AG04450 (cell line): ENCODE data around the gene PDE6G. TPM values are rescaled to one million over a fixed set of nuclear protein-coding genes. Genes with fewer than 3 reads are reported as not detected.
A peak's percentile ranks its signal among the peaks of the same experiment; 100 is the strongest.

Source experiments
- CTCF ChIA-PET: fragments of 300-600, 350-600 bp; formaldehyde crosslinking; extraction: SDS; loops from one replicate; lab custom pipeline; 2022; ENCODE audit warnings: antibody characterized with exemption, inconsistent platforms; lab: Charles Lee
- POLR2A ChIA-PET: fragments of 350-600 bp; formaldehyde crosslinking; extraction: SDS; loops from one replicate; lab custom pipeline; 2021; ENCODE audit warnings: antibody characterized with exemption, inconsistent platforms; lab: Yijun Ruan, JAX
- DNase-seq: peaks from one replicate; pipeline ENCODE4 v3.0.0-alpha.2; 2011; ENCODE audit warnings: low read depth, low spot score
- H3K27ac ChIP-seq: one replicate; pipeline ENCODE4 v1.5.1; 2012; ENCODE audit warnings: low read depth, low read length, control low read depth
- H3K27me3 ChIP-seq: one replicate; pipeline ENCODE4 v1.6.0; 2012; ENCODE audit warnings: low read length; ENCODE audit not compliant: control insufficient read depth, insufficient read depth
- H3K4me3 ChIP-seq: 2 replicates; pipeline ENCODE4 v1.5.1; 2011; ENCODE audit warnings: mild to moderate bottlenecking, low read depth, low read length, control low read depth
- H3K9me3 ChIP-seq: 2 replicates; pipeline ENCODE4 v1.5.1; 2012; ENCODE audit warnings: low read length; ENCODE audit not compliant: control insufficient read depth, insufficient read depth
- polyA plus RNA-seq: library from polyadenylated mRNA; depleted of rRNA; stranded (reverse); fragments of >200 nt; gene quantifications from 2 replicates; pipeline ENCODE4 v1.2.3, GENCODE V29; 2011
- TF ChIP-seq, protein P1 (sequence below): IDR thresholded peaks from 2 replicates; pipeline ENCODE4 v1.5.1; 2011; ENCODE audit warnings: low read depth, low read length, control low read depth, inconsistent platforms

PDE6G gene
- polyA plus RNA-seq, 1 experiment, result 0.51 TPM

DNA sequence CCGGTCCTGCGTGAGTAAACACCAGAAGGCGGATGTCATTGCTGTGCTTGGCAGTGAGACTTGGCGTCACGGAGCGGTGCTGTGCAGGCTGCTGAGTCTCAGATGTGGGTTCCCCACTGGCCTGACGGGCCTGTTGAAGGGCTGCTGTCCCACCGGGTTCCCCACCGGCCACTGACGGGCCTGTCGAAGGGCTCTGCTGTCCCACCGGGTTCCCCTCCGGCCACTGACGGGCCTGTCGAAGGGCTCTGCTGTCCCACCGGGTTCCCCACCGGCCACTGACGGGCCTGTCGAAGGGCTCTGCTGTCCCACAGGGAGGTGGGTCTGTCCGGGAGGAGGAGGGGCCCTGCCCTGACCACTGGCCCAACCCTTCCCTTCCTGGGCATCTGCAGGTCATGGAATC is 30.3 kb upstream of the PDE6G start:
- Histone ChIP-seq H3K27ac (no peak overlapping the region), H3K4me3 (no peak overlapping the region), H3K9me3 (no peaks in the 10 kb centered on the region; the same call in 1 of the 2 replicates), H3K27me3 (no peaks in the 10 kb centered on the region)
- CTCF ChIA-PET, result no interaction called here
- DNase-seq, result no peak
- POLR2A ChIA-PET, result no interaction called here
- TF ChIP-seq, protein P1, sequence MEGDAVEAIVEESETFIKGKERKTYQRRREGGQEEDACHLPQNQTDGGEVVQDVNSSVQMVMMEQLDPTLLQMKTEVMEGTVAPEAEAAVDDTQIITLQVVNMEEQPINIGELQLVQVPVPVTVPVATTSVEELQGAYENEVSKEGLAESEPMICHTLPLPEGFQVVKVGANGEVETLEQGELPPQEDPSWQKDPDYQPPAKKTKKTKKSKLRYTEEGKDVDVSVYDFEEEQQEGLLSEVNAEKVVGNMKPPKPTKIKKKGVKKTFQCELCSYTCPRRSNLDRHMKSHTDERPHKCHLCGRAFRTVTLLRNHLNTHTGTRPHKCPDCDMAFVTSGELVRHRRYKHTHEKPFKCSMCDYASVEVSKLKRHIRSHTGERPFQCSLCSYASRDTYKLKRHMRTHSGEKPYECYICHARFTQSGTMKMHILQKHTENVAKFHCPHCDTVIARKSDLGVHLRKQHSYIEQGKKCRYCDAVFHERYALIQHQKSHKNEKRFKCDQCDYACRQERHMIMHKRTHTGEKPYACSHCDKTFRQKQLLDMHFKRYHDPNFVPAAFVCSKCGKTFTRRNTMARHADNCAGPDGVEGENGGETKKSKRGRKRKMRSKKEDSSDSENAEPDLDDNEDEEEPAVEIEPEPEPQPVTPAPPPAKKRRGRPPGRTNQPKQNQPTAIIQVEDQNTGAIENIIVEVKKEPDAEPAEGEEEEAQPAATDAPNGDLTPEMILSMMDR, result no peak

DNA sequence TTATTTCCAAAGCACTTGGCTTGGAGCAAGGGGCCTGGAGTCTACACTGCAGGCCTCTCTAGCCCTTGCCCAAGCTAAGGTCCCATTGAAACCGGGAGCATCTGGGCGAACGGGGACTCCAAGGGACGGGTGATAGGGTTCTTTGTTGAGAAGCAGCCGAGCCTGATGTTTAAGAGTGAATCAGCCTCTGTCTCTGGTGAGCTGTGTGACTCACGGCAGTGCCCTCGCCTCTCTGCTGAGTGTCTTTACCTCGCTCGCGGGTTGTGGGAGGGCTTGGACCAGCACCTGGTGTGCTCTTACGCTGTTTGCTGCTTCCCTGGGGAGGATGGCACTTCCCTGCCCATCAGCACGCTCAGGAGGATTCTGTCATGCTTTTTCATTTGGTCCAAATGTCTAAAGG is 28.8 kb upstream of the PDE6G start:
- Histone ChIP-seq H3K9me3 (no peaks in the 10 kb centered on the region; the same call in 1 of the 2 replicates), H3K27me3 (no peaks in the 10 kb centered on the region), H3K4me3 (peak overlapping the region; percentile 79), H3K27ac (peak overlapping the region; percentile 94)
- ChIA-PET CTCF (interaction anchor here (1.1 kb wide), 1 partner anchor 17 kb away, joined by 3 read pairs; no protein-coding TSS in a partner anchor), POLR2A (interaction anchor here (1.4 to 3.4 kb wide), 3 partner anchors 11 to 19 kb away, joined by 4 to 35 read pairs (median 6); partner anchors contain the start of genes CCDC137, MRPL12 and OXLD1)
- TF ChIP-seq, protein P1, result no peak
- peak; percentile 23 for DNase-seq

DNA sequence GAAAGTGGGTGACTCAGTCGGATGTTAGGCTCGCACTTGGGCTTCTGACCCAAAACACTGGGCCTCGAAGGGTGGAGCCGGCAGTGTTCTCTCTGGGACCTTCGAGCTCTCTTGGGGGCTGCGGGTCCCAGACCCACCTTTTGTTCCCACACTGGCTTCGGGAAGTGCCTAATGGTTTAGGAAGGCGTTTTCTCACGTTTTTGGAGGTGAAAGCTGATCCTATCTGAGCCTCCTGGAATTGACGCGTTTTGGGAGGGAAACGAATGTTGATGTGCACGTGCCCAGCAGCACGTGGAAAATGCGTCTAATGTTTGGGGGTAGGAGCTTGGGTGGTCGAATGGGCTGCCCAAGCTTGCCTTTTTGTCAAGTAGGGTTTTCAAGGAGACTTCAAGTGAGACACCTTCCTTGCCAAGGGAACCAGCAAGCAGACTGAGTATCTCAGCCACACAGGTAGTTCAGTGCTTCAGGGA is 28.1 kb upstream of the PDE6G start:
- ChIA-PET POLR2A (interaction anchor here (0.6 to 3.4 kb wide), 9 partner anchors 11 to 182 kb away, joined by 3 to 35 read pairs (median 5); partner anchors contain the start of genes ACTG1, CCDC137, MRPL12 and NPLOC4), CTCF (interaction anchor here (1.1 kb wide), 1 partner anchor 18 kb away, joined by 3 read pairs; no protein-coding TSS in a partner anchor)
- peak overlapping the region; percentile 94 for H3K27ac ChIP-seq
- no peak for DNase-seq
- no peaks in the 10 kb centered on the region; the same call in 1 of the 2 replicates for H3K9me3 ChIP-seq
- H3K27me3 ChIP-seq, result no peaks in the 10 kb centered on the region
- TF ChIP-seq, protein P1, result no peak
- H3K4me3 ChIP-seq, result peak overlapping the region; percentile 79

DNA sequence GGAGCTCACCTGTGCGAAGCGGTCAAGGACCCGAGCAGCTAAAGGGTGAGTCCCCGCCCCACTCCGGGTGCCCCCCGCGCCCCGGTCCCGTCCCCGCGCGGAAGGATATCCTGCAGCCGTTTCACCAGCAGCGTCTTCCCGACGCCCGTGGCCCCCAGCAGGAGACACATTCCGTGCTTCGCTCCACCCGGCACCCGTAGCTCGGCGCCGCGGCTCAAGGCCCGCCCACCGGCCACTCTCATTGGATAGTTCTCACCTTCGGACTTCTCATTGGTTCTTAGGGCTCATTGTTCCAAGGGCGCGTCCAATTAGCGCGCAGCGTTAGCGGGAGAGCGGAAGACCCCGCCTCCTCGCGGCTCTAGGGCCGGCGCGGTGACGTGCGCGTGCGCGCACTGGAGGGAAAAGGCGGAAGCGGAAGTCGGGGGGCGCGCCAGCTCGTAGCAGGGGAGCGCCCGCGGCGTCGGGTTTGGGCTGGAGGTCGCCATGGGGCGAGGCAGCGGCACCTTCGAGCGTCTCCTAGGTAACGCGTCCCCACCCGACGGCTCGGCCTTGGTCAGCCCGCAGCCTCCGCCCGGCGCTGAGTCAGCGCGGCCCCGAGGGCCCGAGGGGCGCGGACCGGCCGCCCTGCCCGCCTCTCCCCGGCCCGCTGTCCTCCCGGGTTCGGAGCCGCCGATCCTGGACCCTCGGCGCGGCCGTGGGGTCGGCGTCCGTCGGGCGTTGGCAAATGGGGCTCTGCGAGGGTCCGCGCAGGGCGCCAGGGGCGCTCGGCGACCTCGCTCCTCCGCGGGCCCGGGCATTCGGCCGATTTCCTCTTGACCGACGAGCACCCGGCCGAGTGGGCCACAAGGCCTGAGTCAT is 27.5 kb upstream of the PDE6G start, which contains the start of the genes ARL16 and HGS:
Gene ARL16 (minus strand): TSS at position 214 of the 858 bp plus-strand sequence. CDS start 44 bp downstream, at position 170.
Gene HGS (plus strand): TSS at position 428 of the 858 bp plus-strand sequence. CDS start 56 bp downstream, at position 484.
- TF ChIP-seq, protein P1, result no peak
- peak within 1 kb of the TSS; percentile 94 for H3K27ac ChIP-seq
- ChIA-PET POLR2A (interaction anchor here (0.6 to 3.4 kb wide), 15 partner anchors 8 to 679 kb away, joined by 3 to 35 read pairs (median 3); partner anchors contain the start of genes ACTG1, CCDC137, MRPL12 and NPLOC4), CTCF (interaction anchor here (0.6 to 1.2 kb wide), 2 partner anchors 83 to 599 kb away, joined by 3 read pairs; no protein-coding TSS in a partner anchor)
- no peaks in the 10 kb centered on the region for H3K27me3 ChIP-seq
- H3K9me3 ChIP-seq, result no peaks in the 10 kb centered on the region; the same call in 1 of the 2 replicates
- H3K4me3 ChIP-seq, result peak within 1 kb of the TSS; percentile 92
- peak; percentile 99 for DNase-seq
